Esophagus (tissue), 2 donors: Measurements from ENCODE around the gene SPATS2L. TPM values are rescaled to one million over a fixed set of nuclear protein-coding genes. Genes with fewer than 3 reads are reported as not detected.
A peak's percentile ranks its signal among the peaks of the same experiment; 100 is the strongest.

Source experiments
- H3K27ac ChIP-seq, 2 donors: one replicate each; pipeline ENCODE4 v1.5.1; 2013; ENCODE audit warnings: low read depth in 2 of 2, mild to moderate bottlenecking in 2 of 2, inconsistent platforms in 1 of 2, low read length in 1 of 2, moderate library complexity in 1 of 2
- H3K27me3 ChIP-seq, 2 donors: one replicate each; pipeline ENCODE4 v1.6.1; 2013; ENCODE audit warnings: low read length in 2 of 2, control low read depth in 1 of 2, mild to moderate bottlenecking in 1 of 2; ENCODE audit not compliant: insufficient read depth in 2 of 2, control insufficient read depth in 1 of 2
- H3K36me3 ChIP-seq, 2 donors: one replicate each; pipeline ENCODE4 v1.6.1; 2013; ENCODE audit warnings: low read length in 1 of 2; ENCODE audit not compliant: control insufficient read depth in 2 of 2, insufficient read depth in 2 of 2
- H3K4me1 ChIP-seq, 2 donors: one replicate each; pipeline ENCODE4 v1.6.1; 2013; ENCODE audit warnings: low read length in 1 of 2; ENCODE audit not compliant: control insufficient read depth in 2 of 2, insufficient read depth in 2 of 2
- H3K4me3 ChIP-seq, 2 donors: one replicate each; pipeline ENCODE4 v1.5.1; 2013; ENCODE audit warnings: low read length in 2 of 2, mild to moderate bottlenecking in 2 of 2, low read depth in 1 of 2, moderate library complexity in 1 of 2
- H3K9me3 ChIP-seq, 2 donors: one replicate each; pipeline ENCODE4 v1.6.1; 2013; ENCODE audit warnings: mild to moderate bottlenecking in 2 of 2, low read depth in 1 of 2, low read length in 1 of 2, moderate library complexity in 1 of 2; ENCODE audit not compliant: control insufficient read depth in 2 of 2, insufficient read depth in 1 of 2
- WGBS, 2 donors: extraction: QIAGEN DNeasy Blood & Tissue Kit; methylation state at CpG; one replicate each; pipeline ENCODE4 v1.1.7; 2013; 5-methylcytosine and 5-hydroxymethylcytosine counted together
- polyA plus RNA-seq, 2 donors: library from polyadenylated mRNA; stranded (reverse); fragments of 200-250 nt; gene quantifications; one replicate each; pipeline ENCODE4 v1.2.3, GENCODE V29; 2013
- donor health status: healthy with polysubstance abuse.
- donor health status: Bipolar disorder and iron deficiency.

SPATS2L gene
- polyA plus RNA-seq, 2 donors, result 41.2 to 47.5 TPM

DNA sequence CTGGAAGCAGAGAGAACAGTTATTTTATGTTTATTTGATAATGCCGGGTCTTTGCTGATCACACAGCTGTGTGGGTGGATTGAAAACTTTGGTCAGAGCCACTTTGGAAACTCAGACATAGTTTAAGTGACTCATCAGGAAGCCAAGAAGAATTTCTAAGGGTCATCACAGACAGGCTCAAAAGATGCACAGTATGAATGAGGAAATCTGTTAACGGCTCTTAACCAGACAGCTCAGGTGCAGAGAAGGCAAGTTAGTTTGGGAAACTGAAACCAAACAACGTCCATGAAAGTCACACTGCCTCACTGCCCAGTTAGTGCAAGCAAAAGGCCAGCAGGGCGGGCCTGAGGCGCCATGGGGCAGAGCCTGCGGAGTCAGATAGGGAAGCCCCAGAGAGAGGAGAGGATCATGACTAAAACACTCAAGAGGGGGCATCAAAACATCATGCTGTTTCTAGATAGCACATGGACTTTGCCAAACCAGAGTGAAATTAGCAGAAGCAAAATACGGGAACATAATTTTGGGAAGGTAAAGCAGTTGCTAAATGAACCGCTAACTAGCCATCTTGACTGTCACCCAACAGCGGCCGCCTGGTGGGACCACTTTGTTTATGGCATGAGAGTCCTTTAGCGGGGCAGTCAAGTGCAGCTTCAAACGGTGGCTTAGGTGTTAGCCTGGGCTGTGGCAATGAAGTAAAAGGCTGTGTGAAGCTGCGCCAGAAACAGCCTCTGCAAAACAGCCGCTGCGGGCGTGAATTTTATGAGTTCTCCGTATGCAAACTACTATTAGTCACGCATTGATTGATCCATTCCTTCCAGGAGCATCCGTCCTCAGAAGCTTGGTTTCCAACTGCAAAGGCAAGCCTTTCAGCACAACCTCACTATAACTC lies 102.2 kb downstream of the SPATS2L start:
- Histone ChIP-seq H3K4me1 (peaks cover 3 to 5% of the 10 kb centered on the region in 2 donors), H3K27me3 (no peaks in the 10 kb centered on the region), H3K9me3 (no peaks in the 10 kb centered on the region), H3K27ac (no peak overlapping the region), H3K4me3 (no peak overlapping the region), H3K36me3 (no peaks in the 10 kb centered on the region)
- WGBS, 2 donors, result 81 to 86% methylated on average over 19 of the region's 19 CpGs

- H3K27ac ChIP-seq, result no peak overlapping the region
- H3K4me1 ChIP-seq, result peaks cover 0 to 5% of the 10 kb centered on the region in 2 donors
- no peaks in the 10 kb centered on the region for H3K36me3 ChIP-seq
Measured at GRCh38 chr2:200411831-200412230, 105.3 kb downstream of the SPATS2L start.

DNA sequence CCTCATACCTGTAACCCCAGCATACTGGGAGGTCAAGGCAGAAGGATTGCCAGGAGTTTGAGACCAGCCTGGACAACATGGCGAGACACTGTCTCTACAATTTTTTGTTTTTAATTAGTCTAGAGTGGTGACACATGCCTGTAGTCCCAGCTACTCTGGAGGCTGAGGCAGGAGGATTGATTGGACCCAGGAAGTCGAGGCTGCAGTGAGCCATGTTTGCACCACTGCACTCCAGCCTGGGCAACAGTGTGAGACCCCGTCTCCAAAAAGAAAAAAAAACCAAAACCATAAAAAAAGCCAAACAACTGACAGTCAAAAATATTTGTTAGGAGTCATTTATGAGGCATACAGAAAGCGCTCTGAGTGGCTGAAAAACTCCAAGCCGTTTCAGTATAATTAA lies 107.9 kb downstream of the SPATS2L start:
- Histone ChIP-seq H3K36me3 (no peaks in the 10 kb centered on the region), H3K27ac (no peak overlapping the region), H3K27me3 (no peaks in the 10 kb centered on the region), H3K4me1 (no peaks in the 10 kb centered on the region), H3K4me3 (no peak overlapping the region), H3K9me3 (no peaks in the 10 kb centered on the region)
- WGBS, 2 donors, result 96 to 97% methylated on average over 5 of the region's 5 CpGs

More at GRCh38 chr2:200411831-200412230, 105.3 kb downstream of the SPATS2L start:
- no peak overlapping the region for H3K4me3 ChIP-seq
- no peaks in the 10 kb centered on the region for H3K27me3 ChIP-seq
- no peaks in the 10 kb centered on the region for H3K9me3 ChIP-seq

- Histone ChIP-seq H3K27ac (no peak overlapping the region), H3K27me3 (no peaks in the 10 kb centered on the region), H3K9me3 (no peaks in the 10 kb centered on the region), H3K36me3 (no peaks in the 10 kb centered on the region), H3K4me1 (no peaks in the 10 kb centered on the region), H3K4me3 (no peak overlapping the region)
- WGBS, 2 donors, result 97 to 98% methylated on average over 2 of the region's 2 CpGs
Measured at GRCh38 chr2:200415455-200415854, 109.0 kb downstream of the SPATS2L start.

GRCh38 chr2:200416878-200417277 lies 110.4 kb downstream of the SPATS2L start:
- Histone ChIP-seq H3K9me3 (no peaks in the 10 kb centered on the region), H3K4me1 (no peaks in the 10 kb centered on the region), H3K36me3 (peaks cover 0 to 3% of the 10 kb centered on the region in 2 donors), H3K27ac (no peak overlapping the region), H3K4me3 (no peak overlapping the region), H3K27me3 (no peaks in the 10 kb centered on the region)
- WGBS, 2 donors, result 59 to 62% methylated on average over 8 of the region's 8 CpGs

- Histone ChIP-seq H3K4me3 (no peak overlapping the region), H3K36me3 (peaks cover 0 to 5% of the 10 kb centered on the region in 2 donors), H3K27ac (peak overlapping the region in 1 of 2 donors; percentile 38), H3K9me3 (no peaks in the 10 kb centered on the region), H3K4me1 (no peaks in the 10 kb centered on the region), H3K27me3 (no peaks in the 10 kb centered on the region)
Measured at GRCh38 chr2:200417366-200417765, 110.9 kb downstream of the SPATS2L start.

DNA sequence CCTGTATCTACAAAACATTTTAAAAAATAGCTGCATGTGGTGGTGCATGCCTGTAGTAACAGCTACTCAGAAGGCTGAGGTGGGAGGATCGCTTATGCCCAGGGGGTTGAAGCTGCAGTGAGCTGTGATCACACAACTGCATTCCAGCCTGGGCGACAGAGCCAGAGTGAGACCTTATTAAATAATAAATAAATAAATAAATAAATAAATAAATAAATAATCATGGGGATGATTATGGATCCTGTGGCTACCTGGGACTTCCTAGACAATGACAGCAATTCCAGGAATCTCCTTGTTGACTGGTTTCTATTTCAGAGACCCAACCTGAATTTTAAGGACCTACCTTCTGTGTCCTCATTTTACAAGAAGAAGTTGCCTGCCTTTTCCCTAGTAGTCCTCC lies 111.9 kb downstream of the SPATS2L start:
- no peaks in the 10 kb centered on the region for H3K27me3 ChIP-seq
- H3K4me3 ChIP-seq, result no peak overlapping the region
- H3K4me1 ChIP-seq, result no peaks in the 10 kb centered on the region
- no peak overlapping the region for H3K27ac ChIP-seq
- peaks cover 0 to 7% of the 10 kb centered on the region in 2 donors for H3K36me3 ChIP-seq
- H3K9me3 ChIP-seq, result no peaks in the 10 kb centered on the region
- WGBS, 2 donors, result 95 to 96% methylated on average over 2 of the region's 2 CpGs

DNA sequence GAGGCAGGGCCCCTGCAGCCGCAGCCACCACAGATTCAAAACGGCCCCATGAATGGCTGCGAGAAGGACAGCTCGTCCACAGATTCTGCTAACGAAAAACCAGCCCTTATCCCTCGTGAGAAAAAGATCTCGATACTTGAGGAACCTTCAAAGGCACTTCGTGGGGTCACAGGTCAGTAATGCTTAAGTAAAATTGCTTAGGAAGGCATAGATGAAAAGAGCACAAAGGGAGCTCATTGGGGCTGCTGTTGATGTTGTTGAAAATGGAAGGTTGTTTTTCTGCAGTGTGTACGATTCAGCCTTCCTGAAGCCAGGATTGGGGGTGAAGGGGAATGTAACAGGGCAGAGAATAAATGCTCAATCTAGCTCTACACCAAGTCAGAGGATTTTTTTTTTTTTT lies 112.8 kb downstream of the SPATS2L start:
- H3K4me1 ChIP-seq, result no peaks in the 10 kb centered on the region
- H3K9me3 ChIP-seq, result no peaks in the 10 kb centered on the region
- peaks cover 0 to 7% of the 10 kb centered on the region in 2 donors for H3K36me3 ChIP-seq
- WGBS, 2 donors, result 89 to 92% methylated on average over 9 of the region's 9 CpGs
- H3K27ac ChIP-seq, result no peak overlapping the region
- no peak overlapping the region for H3K4me3 ChIP-seq
- H3K27me3 ChIP-seq, result no peaks in the 10 kb centered on the region

- 86 to 95% methylated on average over 1 of the region's 1 CpG for WGBS, 2 donors
- Histone ChIP-seq H3K36me3 (peaks cover 0 to 9% of the 10 kb centered on the region in 2 donors), H3K27me3 (no peaks in the 10 kb centered on the region), H3K4me3 (no peak overlapping the region), H3K27ac (no peak overlapping the region), H3K9me3 (no peaks in the 10 kb centered on the region), H3K4me1 (peaks cover 0 to 3% of the 10 kb centered on the region in 2 donors)
Measured at GRCh38 chr2:200421270-200421669, 114.8 kb downstream of the SPATS2L start.

GRCh38 chr2:200422071-200422470 lies 115.6 kb downstream of the SPATS2L start:
- 99 to 100% methylated on average over 2 of the region's 2 CpGs for WGBS, 2 donors
- no peaks in the 10 kb centered on the region for H3K9me3 ChIP-seq
- no peak overlapping the region for H3K4me3 ChIP-seq
- H3K27ac ChIP-seq, result no peak overlapping the region
- H3K36me3 ChIP-seq, result peaks cover 0 to 9% of the 10 kb centered on the region in 2 donors
- H3K27me3 ChIP-seq, result no peaks in the 10 kb centered on the region
- peaks cover 0 to 3% of the 10 kb centered on the region in 2 donors for H3K4me1 ChIP-seq
